ENCODE results near the gene HMGXB4. TPM values are rescaled to one million over a fixed set of nuclear protein-coding genes. Genes with fewer than 3 reads are reported as not detected.

Gene HMGXB4
- total and polyA plus RNA-seq, 2 experiments from 2014 or later: 34.7 to 64.9 TPM

- H3K36me3 Mint-ChIP-seq (ENCODE audit: low read depth): peaks cover 14% of the 10 kb centered on the region; the same call in 2 of the 3 replicates
- no peaks in the 10 kb centered on the region for H3K36me3 ChIP-seq (ENCODE audit: insufficient read depth)
- H3K4me2 ChIP-seq: no peak overlapping the region
- TF ChIP-seq CREB1 (CRISPR knock-in tag; IDR thresholded peaks at IDR 0.05; ENCODE audit: low read depth) (no peak), ZNF114 (CRISPR knock-in tag; IDR thresholded peaks at IDR 0.05) (no peak), CTCF (conservative IDR thresholded peaks at IDR 0.05; ENCODE audit: low read depth in 2 of 2) (no peak), REST (IDR thresholded peaks at IDR 0.05; ENCODE audit: unreplicated experiment) (no peak), STAT1 (IDR thresholded peaks at IDR 0.05; ENCODE audit: unreplicated experiment) (no peak), NANOG (IDR thresholded peaks at IDR 0.05; ENCODE audit: borderline replicate concordance) (no peak), EZH2phosphoT487 (IDR thresholded peaks at IDR 0.05; ENCODE audit: unreplicated experiment) (no peak), ZNF462 (CRISPR knock-in tag; IDR thresholded peaks at IDR 0.05) (no peak), POLR2AphosphoS5 (IDR thresholded peaks at IDR 0.05; ENCODE audit: low read depth) (no peak), ZNF331 (CRISPR knock-in tag; IDR thresholded peaks at IDR 0.05; ENCODE audit: low read depth) (no peak), ETS1 (IDR thresholded peaks at IDR 0.05) (no peak), EZH2 (IDR thresholded peaks at IDR 0.05; ENCODE audit: low read depth, unreplicated experiment) (no peak), JUNB (IDR thresholded peaks at IDR 0.05; ENCODE audit: unreplicated experiment) (no peak)
- no peak overlapping the region for H3K4me3 ChIP-seq
- ATAC-seq: no peak
- H3K27me3 ChIP-seq (ENCODE audit: insufficient read depth): no peaks in the 10 kb centered on the region
- H3K27ac Mint-ChIP-seq: 0 out of 2 replicates have a peak overlapping the region, but pooled peaks have one; percentile 4
- H3K27me3 Mint-ChIP-seq (ENCODE audit: insufficient read depth, low read depth, poor library complexity): peaks cover 13% of the 10 kb centered on the region
- H3K4me1 ChIP-seq (ENCODE audit: insufficient read depth): no peaks in the 10 kb centered on the region
- no peak overlapping the region for H3K27ac ChIP-seq (ENCODE audit: low read depth)
- no peaks in the 10 kb centered on the region for H3K9me3 Mint-ChIP-seq
- H4K20me1 ChIP-seq (replicated peaks; ENCODE audit: insufficient read depth): no peaks in the 10 kb centered on the region
- H3K4me3 Mint-ChIP-seq: no peak overlapping the region
- no peaks in the 10 kb centered on the region for H3F3A ChIP-seq (replicated peaks; ENCODE audit: low read depth)
- no peak overlapping the region for H2AFZ ChIP-seq
- H3K4me1 Mint-ChIP-seq: peaks cover 5% of the 10 kb centered on the region; the same call in 2 of the 3 replicates
- no peaks in the 10 kb centered on the region for H3K79me2 ChIP-seq (replicated peaks; ENCODE audit: insufficient read depth)
- no peak for DNase-seq (ENCODE audit: low spot score)
- no peaks in the 10 kb centered on the region for H3K9me2 ChIP-seq (ENCODE audit: insufficient read depth)
These were observed 76.7 kb downstream of the HMGXB4 start for GRCh38 chr22:35334004-35334403.
